ENCODE measurements around the gene SLC17A9.

GRCh38 chr20:62997417-62998035 lies 45.0 kb downstream of the SLC17A9 start:
- TF ChIP-seq CTCF (IDR thresholded peaks at IDR 0.05) (no peak), EZH2 (IDR thresholded peaks at IDR 0.05; ENCODE audit: borderline replicate concordance, insufficient read depth, low read depth, low read length, poor library complexity, severe bottlenecking) (no peak)

Measured in B cell (primary cell).